Activated CD4-positive, alpha-beta T cell treated with anti-CD3 and anti-CD28 coated beads, Interleukin-2, amount 10 ng/mL, durations not matched to agents 24 days and 14 days (primary cell): ENCODE results near the gene BAZ1B. TPM values are rescaled to one million over a fixed set of nuclear protein-coding genes. Genes with fewer than 3 reads are reported as not detected.
"Not testable (repeated sequence)": the region's sequence is repeated elsewhere in the genome, so short reads cannot be mapped to it uniquely, and the experiment has no call there.

Experiments used
- DNase-seq: peaks from one replicate; pipeline ENCODE4 v3.0.0; 2022
- H3K27ac Mint-ChIP-seq: one replicate; pipeline ENCODE4 v1.8.0; 2022; ENCODE audit warnings: mild to moderate bottlenecking, mixed read lengths
- H3K27me3 Mint-ChIP-seq: one replicate; pipeline ENCODE4 v1.8.0; 2022; ENCODE audit warnings: mixed read lengths
- H3K36me3 Mint-ChIP-seq: one replicate; pipeline ENCODE4 v1.8.0; 2022; ENCODE audit warnings: low read depth, mild to moderate bottlenecking, mixed read lengths
- H3K4me1 Mint-ChIP-seq: one replicate; pipeline ENCODE4 v1.8.0; 2021; ENCODE audit warnings: mixed read lengths
- H3K4me3 Mint-ChIP-seq: one replicate; pipeline ENCODE4 v1.8.0; 2022; ENCODE audit warnings: mild to moderate bottlenecking, moderate library complexity, mixed read lengths
- H3K9me3 Mint-ChIP-seq: one replicate; pipeline ENCODE4 v1.8.0; 2021; ENCODE audit warnings: mixed read lengths
- intact Hi-C: fragments of 100-400 bp; cut with micrococcal nuclease; formaldehyde crosslinking; loops from one replicate; pipeline ENCODE4 v1.15.1; 2023
- total RNA-seq: library from RNA; stranded (reverse); gene quantifications from 2 replicates; pipeline ENCODE4 v1.2.3, GENCODE V29; 2022

BAZ1B gene
- total RNA-seq, 1 donor from 2014 or later: 112 TPM

GRCh38 chr7:73429622-73430505, 92.2 kb downstream of the BAZ1B start:
- Mint-ChIP-seq H3K9me3 (no peaks in the 10 kb centered on the region), H3K27ac (no peak overlapping the region), H3K27me3 (peaks cover 5% of the 10 kb centered on the region), H3K36me3 (no peaks in the 10 kb centered on the region), H3K4me1 (peaks cover 2% of the 10 kb centered on the region), H3K4me3 (no peak overlapping the region)
- no peak for DNase-seq
- intact Hi-C loops: loop anchor here (5.0 kb wide), 1 partner anchor 302 kb away; no protein-coding TSS in a partner anchor

- DNase-seq: no peak
- Mint-ChIP-seq H3K27me3 (peaks cover 5% of the 10 kb centered on the region), H3K4me3 (no peak overlapping the region), H3K4me1 (peaks cover 2% of the 10 kb centered on the region), H3K36me3 (no peaks in the 10 kb centered on the region), H3K27ac (no peak overlapping the region), H3K9me3 (no peaks in the 10 kb centered on the region)
- intact Hi-C loops: no loop called here
These were observed 92.9 kb downstream of the BAZ1B start for GRCh38 chr7:73429215-73429614.

- Mint-ChIP-seq H3K9me3 (no peaks in the 10 kb centered on the region), H3K4me3 (no peak overlapping the region), H3K4me1 (peaks cover 2% of the 10 kb centered on the region), H3K27me3 (peaks cover 5% of the 10 kb centered on the region), H3K27ac (no peak overlapping the region), H3K36me3 (no peaks in the 10 kb centered on the region)
- DNase-seq: no peak
- intact Hi-C loops: no loop called here
These were observed 93.9 kb downstream of the BAZ1B start for GRCh38 chr7:73427902-73428787.

GRCh38 chr7:73426016-73426415, 96.1 kb downstream of the BAZ1B start:
- Mint-ChIP-seq H3K4me3 (no peak overlapping the region), H3K4me1 (peaks cover 2% of the 10 kb centered on the region), H3K27me3 (peaks cover 5% of the 10 kb centered on the region), H3K9me3 (no peaks in the 10 kb centered on the region), H3K27ac (no peak overlapping the region), H3K36me3 (no peaks in the 10 kb centered on the region)
- intact Hi-C loops: no loop called here
- no peak for DNase-seq

DNA sequence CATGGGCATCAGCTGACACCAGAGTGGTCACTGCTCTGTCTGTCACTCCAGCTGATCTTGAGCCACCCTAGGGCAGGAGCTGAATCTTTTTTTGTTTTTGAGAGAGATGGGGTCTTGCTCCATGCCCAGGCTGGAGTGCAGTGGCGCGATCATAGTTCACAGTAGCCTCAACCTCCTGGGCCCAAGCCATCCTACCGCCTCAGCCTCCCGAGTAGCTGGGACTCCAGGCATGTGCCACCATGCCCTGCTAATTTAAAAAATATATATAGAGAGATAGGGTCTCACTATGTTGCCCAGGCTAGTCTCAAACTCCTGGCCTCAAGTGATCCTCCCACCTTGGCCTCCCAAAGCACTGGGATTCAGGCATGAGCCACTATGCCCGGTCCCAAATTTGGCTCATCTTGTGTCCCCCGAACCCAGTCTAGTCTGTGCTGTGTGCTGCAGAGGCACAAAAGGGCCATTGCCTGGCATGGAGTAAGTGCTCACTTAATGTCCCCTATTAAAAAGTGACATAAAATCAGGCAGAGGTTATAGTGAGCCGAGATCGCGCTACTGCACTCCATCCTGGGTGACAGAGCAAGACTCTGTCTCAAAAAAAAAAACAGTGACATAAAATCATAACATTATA, 96.6 kb downstream of the BAZ1B start:
- no peaks in the 10 kb centered on the region for H3K9me3 Mint-ChIP-seq
- H3K27me3 Mint-ChIP-seq: peaks cover 5% of the 10 kb centered on the region
- no peak overlapping the region for H3K4me3 Mint-ChIP-seq
- DNase-seq: no peak
- H3K27ac Mint-ChIP-seq: no peak overlapping the region
- intact Hi-C loops: no loop called here
- peaks cover 2% of the 10 kb centered on the region for H3K4me1 Mint-ChIP-seq
- no peaks in the 10 kb centered on the region for H3K36me3 Mint-ChIP-seq

DNA sequence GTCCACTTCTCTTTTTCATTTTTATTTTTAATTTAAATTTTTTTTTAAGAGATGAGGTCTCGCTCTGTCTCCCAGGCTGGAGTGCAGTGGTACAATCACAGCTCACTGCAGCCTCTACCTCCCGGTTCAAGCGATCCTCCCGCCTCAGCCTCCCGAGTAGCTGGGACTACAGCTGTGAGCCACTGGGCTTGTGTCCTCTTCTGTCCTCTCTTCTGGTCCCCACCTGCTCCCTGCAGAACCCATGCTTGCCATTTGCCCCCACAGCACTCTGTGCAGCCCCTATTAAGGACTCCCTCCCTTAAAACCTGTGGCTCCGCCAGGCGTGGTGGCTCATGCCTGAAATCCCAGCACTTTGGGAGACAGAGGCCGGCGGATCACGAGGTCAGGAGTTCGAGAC, 97.6 kb downstream of the BAZ1B start:
- Mint-ChIP-seq H3K9me3 (no peaks in the 10 kb centered on the region), H3K4me1 (peaks cover 5% of the 10 kb centered on the region), H3K27me3 (peaks cover 5% of the 10 kb centered on the region), H3K4me3 (no peak overlapping the region), H3K36me3 (no peaks in the 10 kb centered on the region), H3K27ac (no peak overlapping the region)
- DNase-seq: no peak
- intact Hi-C loops: no loop called here

DNA sequence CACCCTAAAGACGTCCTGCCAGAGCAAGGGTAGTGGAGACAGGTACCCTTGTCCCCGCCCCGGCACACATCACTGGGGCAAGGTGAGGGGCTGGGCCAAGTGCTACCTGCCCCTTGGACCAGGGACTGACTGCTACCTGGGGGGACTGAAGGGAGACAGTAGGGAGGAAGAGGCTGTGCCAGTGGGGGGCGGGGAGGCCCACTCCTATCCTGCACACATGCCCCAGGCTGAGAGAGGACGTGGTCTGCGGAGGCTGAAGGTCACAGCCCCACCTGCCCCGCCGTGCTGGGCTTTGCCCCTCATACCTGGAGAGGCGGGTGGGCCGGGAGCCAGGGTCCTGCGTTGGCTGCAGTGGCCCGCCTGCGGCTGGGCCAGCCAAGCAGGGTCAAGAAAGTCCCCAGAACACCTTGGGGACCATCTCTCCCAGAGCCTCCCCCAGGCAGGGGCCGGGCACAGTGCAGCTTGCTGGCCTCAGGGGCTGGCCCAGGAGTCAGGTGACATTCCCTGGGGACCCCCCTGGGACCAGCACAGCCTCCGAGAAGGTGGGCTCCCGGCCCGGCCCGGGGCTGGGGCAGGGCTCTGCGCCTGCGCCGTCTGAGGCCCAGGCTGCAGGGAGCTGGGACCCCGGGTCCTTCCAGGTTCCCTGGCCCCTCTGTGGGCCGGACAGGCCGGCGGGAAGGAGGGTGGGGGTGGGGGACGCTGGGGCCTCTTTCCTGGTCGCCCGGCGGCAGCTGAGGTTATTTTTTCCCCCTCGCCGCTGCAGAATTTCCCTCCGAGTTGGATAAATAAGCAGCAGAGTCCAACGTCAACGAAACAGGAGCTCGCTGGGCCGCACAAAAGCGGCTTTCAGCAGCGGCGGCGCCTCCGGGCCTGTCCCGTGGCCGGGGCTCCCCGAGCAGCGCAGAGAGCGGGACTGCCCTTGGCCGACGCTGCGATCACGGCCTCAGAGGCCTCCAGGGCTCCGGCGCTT, 98.3 kb downstream of the BAZ1B start:
- intact Hi-C loops: no loop called here
- Mint-ChIP-seq H3K4me1 (peaks cover 5% of the 10 kb centered on the region), H3K4me3 (no peak overlapping the region), H3K36me3 (no peaks in the 10 kb centered on the region), H3K27ac (no peak overlapping the region), H3K27me3 (peaks cover 5% of the 10 kb centered on the region), H3K9me3 (no peaks in the 10 kb centered on the region)
- no peak for DNase-seq

DNA sequence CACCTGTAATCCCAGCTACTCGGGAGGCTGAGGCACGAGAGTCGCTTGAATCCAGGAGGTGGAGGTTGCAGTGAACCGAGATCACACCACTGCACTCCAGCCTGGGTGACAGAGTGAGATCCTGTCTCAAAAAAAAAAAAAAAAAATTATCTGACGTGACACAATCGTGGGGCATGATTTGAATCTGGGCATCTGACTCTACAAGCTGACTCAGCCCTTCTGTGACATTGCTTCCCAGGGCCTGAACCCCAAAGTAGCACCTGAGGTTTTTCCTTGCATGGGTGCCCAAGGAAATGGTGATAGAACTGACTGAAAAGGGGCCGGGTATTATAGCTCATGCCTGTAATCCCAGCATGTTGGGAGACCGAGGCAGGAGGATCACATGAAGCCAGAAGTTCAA, 101.5 kb downstream of the BAZ1B start:
- H3K36me3 Mint-ChIP-seq, H3K4me3 Mint-ChIP-seq, H3K4me1 Mint-ChIP-seq, H3K27me3 Mint-ChIP-seq, DNase-seq, H3K9me3 Mint-ChIP-seq, H3K27ac Mint-ChIP-seq, intact Hi-C loops: not testable (repeated sequence)

DNA sequence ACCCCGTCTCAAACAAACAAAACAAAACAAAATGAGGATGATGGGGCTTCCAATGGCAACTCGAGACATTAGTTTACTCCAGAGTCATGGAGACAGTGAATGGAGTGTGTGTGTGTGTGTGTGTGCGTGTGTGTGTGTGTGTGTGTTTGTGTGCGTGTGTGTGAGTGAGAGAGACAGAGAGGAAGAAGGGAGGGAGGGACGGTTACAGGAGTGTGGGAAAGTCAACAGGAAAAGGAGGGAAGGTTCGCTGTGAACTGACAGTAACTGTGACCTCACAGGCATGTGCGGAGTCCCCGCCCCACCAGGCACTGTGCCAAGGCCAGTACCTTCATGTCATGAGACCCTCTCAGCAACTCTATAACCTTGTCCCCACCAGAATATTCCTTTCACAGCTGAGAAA, 102.1 kb downstream of the BAZ1B start:
- H3K4me3 Mint-ChIP-seq, H3K27ac Mint-ChIP-seq, H3K27me3 Mint-ChIP-seq, DNase-seq, H3K4me1 Mint-ChIP-seq, H3K9me3 Mint-ChIP-seq, H3K36me3 Mint-ChIP-seq, intact Hi-C loops: not testable (repeated sequence)

- Mint-ChIP-seq H3K9me3 (no peaks in the 10 kb centered on the region), H3K36me3 (no peaks in the 10 kb centered on the region), H3K4me3 (no peak overlapping the region), H3K27me3 (no peaks in the 10 kb centered on the region), H3K27ac (no peak overlapping the region), H3K4me1 (peaks cover 5% of the 10 kb centered on the region)
- intact Hi-C loops: no loop called here
- no peak for DNase-seq
These were observed 103.9 kb downstream of the BAZ1B start for GRCh38 chr7:73418113-73418703.

- H3K9me3 Mint-ChIP-seq, H3K4me3 Mint-ChIP-seq, H3K27me3 Mint-ChIP-seq, DNase-seq, intact Hi-C loops, H3K36me3 Mint-ChIP-seq, H3K27ac Mint-ChIP-seq, H3K4me1 Mint-ChIP-seq: not testable (repeated sequence)
These were observed 111.5 kb downstream of the BAZ1B start for GRCh38 chr7:73410541-73411131.

- intact Hi-C loops, H3K36me3 Mint-ChIP-seq, H3K9me3 Mint-ChIP-seq, H3K4me3 Mint-ChIP-seq, H3K27me3 Mint-ChIP-seq, DNase-seq, H3K4me1 Mint-ChIP-seq, H3K27ac Mint-ChIP-seq: not testable (repeated sequence)
These were observed 117.2 kb downstream of the BAZ1B start for GRCh38 chr7:73404860-73405259.
